GM12872 (cell line): Measurements from ENCODE around the gene FGF14.

Experiments
- CTCF ChIP-seq: IDR thresholded peaks from 3 replicates; pipeline ENCODE4 v1.5.1; 2011; ENCODE audit warnings: low read depth, mild to moderate bottlenecking, low read length, moderate library complexity; ENCODE audit not compliant: insufficient read depth

Gene FGF14

DNA sequence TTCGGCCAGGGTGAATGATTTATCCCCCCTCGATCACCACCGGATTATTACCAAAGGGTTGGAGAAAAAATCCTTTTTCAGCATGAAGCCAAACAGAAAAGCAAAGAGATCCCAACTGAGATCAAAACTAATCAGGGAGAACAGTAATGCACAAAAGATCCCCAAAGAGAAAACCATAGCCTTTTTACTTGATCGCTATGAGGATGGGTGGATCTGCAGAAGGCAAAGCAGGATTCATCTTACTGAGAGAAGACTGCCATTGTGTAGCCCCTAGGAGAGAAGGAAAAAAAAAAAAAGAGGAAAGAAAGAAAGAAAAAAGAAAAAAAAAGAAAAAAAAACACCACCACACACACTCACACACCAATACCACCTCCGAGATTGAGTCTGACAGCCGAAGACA is at the start of gene FGF14:
Gene FGF14 (minus strand): TSS at position 283 of the 400 bp plus-strand sequence.
- TF ChIP-seq CTCF, result no peak

- TF ChIP-seq CTCF, result no peak
Observed at GRCh38 chr13:102443249-102443648, 41.4 kb upstream of the FGF14 start.

DNA sequence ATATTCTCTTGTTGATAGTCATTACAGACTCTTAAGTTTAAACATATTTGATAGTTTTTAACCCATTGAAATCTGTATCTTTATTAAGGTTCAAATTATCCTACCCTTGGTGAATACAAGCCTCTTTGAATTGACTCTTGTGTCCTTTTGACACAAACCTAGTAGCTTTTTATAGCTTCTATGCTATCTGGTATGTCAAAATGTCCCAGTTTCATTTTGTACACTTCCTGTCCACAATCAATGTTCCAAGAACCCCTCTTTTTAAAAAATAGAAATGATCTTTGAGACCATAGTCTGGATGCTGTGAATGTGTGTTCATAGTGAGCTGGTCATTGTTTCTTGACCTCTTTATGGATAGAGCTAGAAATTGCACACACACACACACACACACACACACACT is 39.2 kb upstream of the FGF14 start:
- TF ChIP-seq CTCF, result no peak

- no peak for TF ChIP-seq CTCF
Observed at GRCh38 chr13:102440259-102440936, 38.5 kb upstream of the FGF14 start.

GRCh38 chr13:102422690-102423089 is 20.8 kb upstream of the FGF14 start:
- no peak for TF ChIP-seq CTCF

DNA sequence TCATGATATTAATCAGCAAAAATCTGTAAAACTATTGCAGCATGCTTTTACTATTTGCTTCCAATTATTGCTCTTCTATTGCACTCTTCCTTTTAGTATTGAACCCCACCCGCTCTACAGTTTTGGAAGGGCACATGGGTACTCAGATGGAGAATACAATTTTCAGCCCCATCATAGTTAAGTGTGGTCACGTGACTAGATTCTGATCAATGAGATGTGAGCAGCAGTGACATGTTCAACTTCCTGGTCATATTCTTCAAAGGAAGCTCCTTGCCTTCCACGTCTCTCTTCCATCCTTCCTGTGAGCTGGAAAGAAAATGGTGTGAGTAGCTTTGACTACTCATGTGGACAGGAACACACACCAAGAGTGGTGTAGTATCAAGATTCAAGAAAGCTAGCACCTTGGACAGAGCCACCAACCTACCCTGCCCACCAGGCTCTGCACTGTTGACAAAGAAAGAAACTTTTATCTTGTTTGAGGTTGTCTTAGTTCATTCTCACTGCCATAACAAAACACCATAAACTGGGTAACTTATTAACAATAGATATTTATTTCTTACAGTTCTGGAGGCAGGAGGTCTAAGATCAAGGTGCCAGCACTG is 3.8 kb upstream of the FGF14 start:
- no peak for TF ChIP-seq CTCF

DNA sequence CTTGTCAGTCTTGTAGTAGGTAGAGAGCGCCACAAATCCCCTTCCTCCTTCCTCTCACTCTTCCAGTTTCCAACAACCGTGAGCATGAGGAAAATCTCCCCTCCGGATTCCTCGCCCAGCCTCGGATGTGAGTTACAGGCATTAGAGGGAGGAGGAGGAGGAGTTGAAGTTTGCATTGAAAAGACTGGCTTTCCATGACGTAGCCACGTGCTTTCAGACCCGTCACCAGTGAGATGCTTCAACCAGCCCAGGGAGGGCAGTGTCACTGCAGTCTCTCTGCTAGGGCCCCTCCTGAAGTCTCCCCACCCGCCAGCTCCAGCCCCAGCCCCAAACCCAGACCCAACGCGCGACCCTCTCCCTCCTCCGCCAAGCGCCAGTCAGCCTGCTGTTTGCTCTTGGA is 442 bp upstream of the FGF14 start:
- TF ChIP-seq CTCF, result no peak
